ENCODE results near the gene GOLT1B.
A peak's percentile ranks its signal among the peaks of the same experiment; 100 is the strongest.
"Not testable (repeated sequence)": the region's sequence is repeated elsewhere in the genome, so short reads cannot be mapped to it uniquely, and the experiment has no call there.

The GOLT1B gene

GRCh38 chr12:21501258-21502163, at the start of gene GOLT1B, which contains the start of gene RECQL:
GOLT1B (plus strand) TSS chr12:21501789; CDS start chr12:21501924, 135 bp downstream.
RECQL (minus strand) TSS chr12:21501635; CDS start chr12:21499570, 2,065 bp downstream.
- H3K4me3 ChIP-seq (ENCODE audit: low read depth, low read length): peak within 1 kb of the TSS; percentile 90
- peak; percentile 97 for DNase-seq (ENCODE audit: low read depth)
- TF ChIP-seq CTCF (IDR thresholded peaks at IDR 0.05; ENCODE audit: control insufficient read depth, extremely low read depth, insufficient read depth): no peak

- DNase-seq (ENCODE audit: low read depth): no peak
- no peak overlapping the region for H3K4me3 ChIP-seq (ENCODE audit: low read depth, low read length)
- no peak for TF ChIP-seq CTCF (IDR thresholded peaks at IDR 0.05; ENCODE audit: control insufficient read depth, extremely low read depth, insufficient read depth)
These were observed 48.2 kb upstream of the GOLT1B start for GRCh38 chr12:21453312-21453852.

- no peak for DNase-seq (ENCODE audit: low read depth)
- no peak for TF ChIP-seq CTCF (IDR thresholded peaks at IDR 0.05; ENCODE audit: control insufficient read depth, extremely low read depth, insufficient read depth)
- no peak overlapping the region for H3K4me3 ChIP-seq (ENCODE audit: low read depth, low read length)
These were observed 45.3 kb upstream of the GOLT1B start for GRCh38 chr12:21456291-21456780.

GRCh38 chr12:21459474-21459873, 42.1 kb upstream of the GOLT1B start:
- no peak for DNase-seq (ENCODE audit: low read depth)
- no peak overlapping the region for H3K4me3 ChIP-seq (ENCODE audit: low read depth, low read length)
- no peak for TF ChIP-seq CTCF (IDR thresholded peaks at IDR 0.05; ENCODE audit: control insufficient read depth, extremely low read depth, insufficient read depth)

GRCh38 chr12:21467334-21467733, 34.3 kb upstream of the GOLT1B start:
- not testable (repeated sequence) for H3K4me3 ChIP-seq (ENCODE audit: low read depth, low read length); DNase-seq (ENCODE audit: low read depth)

- no peak for TF ChIP-seq CTCF (IDR thresholded peaks at IDR 0.05; ENCODE audit: control insufficient read depth, extremely low read depth, insufficient read depth)
- H3K4me3 ChIP-seq (ENCODE audit: low read depth, low read length): no peak overlapping the region
- DNase-seq (ENCODE audit: low read depth): no peak
These were observed 30.3 kb upstream of the GOLT1B start for GRCh38 chr12:21471294-21471693.

- no peak for DNase-seq (ENCODE audit: low read depth)
- no peak overlapping the region for H3K4me3 ChIP-seq (ENCODE audit: low read depth, low read length)
- no peak for TF ChIP-seq CTCF (IDR thresholded peaks at IDR 0.05; ENCODE audit: control insufficient read depth, extremely low read depth, insufficient read depth)
These were observed 29.3 kb upstream of the GOLT1B start for GRCh38 chr12:21472197-21472823.
